ENCODE data around the gene WWOX.

DNA sequence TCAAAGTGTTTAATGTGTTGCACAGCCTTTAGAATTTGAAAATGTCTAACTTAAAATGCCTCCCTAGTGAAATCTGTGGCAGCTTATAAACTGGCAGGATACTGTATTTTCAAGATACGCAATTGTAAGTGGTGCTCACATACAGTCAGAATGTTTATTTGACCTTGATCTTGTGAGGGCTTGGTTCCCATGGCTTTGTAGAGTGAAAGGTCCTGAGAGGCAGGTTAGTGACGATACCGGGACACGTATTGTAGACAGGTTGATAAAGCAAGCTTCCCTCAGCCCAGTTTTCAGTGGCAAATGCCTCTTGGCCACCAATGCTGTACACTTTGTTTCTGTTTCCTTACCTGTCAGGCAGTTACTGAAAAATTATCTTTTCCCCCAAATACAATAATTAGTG lies 1074.5 kb downstream of the WWOX start:
- TF ChIP-seq, protein P1, sequence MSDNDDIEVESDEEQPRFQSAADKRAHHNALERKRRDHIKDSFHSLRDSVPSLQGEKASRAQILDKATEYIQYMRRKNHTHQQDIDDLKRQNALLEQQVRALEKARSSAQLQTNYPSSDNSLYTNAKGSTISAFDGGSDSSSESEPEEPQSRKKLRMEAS (IDR thresholded peaks at IDR 0.05; ENCODE audit: low read depth, low read length): no peak
- TF ChIP-seq MYC (IDR thresholded peaks at IDR 0.05; ENCODE audit: low read depth, low read length): no peak
- TF ChIP-seq, protein P2, sequence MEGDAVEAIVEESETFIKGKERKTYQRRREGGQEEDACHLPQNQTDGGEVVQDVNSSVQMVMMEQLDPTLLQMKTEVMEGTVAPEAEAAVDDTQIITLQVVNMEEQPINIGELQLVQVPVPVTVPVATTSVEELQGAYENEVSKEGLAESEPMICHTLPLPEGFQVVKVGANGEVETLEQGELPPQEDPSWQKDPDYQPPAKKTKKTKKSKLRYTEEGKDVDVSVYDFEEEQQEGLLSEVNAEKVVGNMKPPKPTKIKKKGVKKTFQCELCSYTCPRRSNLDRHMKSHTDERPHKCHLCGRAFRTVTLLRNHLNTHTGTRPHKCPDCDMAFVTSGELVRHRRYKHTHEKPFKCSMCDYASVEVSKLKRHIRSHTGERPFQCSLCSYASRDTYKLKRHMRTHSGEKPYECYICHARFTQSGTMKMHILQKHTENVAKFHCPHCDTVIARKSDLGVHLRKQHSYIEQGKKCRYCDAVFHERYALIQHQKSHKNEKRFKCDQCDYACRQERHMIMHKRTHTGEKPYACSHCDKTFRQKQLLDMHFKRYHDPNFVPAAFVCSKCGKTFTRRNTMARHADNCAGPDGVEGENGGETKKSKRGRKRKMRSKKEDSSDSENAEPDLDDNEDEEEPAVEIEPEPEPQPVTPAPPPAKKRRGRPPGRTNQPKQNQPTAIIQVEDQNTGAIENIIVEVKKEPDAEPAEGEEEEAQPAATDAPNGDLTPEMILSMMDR (IDR thresholded peaks at IDR 0.05; ENCODE audit: low read depth, low read length): no peak

Data from NB4 (cell line).